ENCODE data around the gene GRAMD1A. TPM values are rescaled to one million over a fixed set of nuclear protein-coding genes. Genes with fewer than 3 reads are reported as not detected.

Gene GRAMD1A
- polyA plus RNA-seq, 1 donor, result 53.2 TPM

DNA sequence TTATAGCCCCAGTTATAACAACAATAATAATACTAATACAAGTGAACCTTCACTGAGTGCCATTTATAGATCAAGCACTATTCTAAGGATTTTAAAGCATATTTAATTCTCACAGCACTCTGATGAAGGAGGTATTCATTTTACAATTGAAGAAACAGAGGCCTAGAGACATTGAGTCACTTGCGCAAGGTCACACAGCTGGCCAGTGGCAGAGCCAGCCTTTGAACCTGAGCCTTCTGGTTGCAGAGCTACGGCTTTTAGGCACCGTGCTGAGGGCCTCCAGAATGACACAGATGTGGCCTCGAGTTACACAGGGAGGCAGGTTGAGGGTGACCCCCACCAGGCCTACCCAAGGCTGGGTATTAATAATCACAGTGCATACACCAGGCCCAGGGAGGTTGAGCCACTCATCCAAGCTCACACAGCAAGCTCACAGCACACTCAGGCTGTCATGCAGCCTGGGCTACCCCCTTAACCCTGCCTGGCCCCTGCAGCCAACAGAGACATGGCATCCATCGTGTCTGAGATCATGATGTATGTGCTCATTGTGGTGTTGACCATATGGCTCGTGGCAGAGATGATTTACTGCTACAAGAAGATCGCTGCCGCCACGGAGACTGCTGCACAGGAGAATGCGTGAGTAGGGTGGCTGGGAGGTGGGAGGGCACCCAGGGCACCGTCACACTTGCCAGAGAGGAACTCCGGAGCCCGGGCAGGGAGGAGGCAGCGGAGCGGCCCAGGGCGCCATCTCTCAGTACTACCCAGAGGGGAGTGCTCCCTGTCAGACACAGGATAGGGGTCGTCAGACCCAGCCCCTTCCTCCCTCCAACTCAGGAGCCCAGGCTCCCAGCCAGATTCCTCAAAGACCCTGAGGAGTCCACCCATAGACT is 38.7 kb downstream of the GRAMD1A start:
- Histone ChIP-seq H3K27ac (ENCODE audit: low read length) (no peak overlapping the region), H3K4me1 (ENCODE audit: control insufficient read depth, insufficient read depth, low read length) (peaks cover 34% of the 10 kb centered on the region), H3K4me3 (ENCODE audit: low read length) (no peak overlapping the region), H3K36me3 (ENCODE audit: control insufficient read depth, insufficient read depth, low read length) (no peaks in the 10 kb centered on the region), H3K9me3 (ENCODE audit: control insufficient read depth, low read depth, low read length) (peaks cover 4% of the 10 kb centered on the region), H3K27me3 (ENCODE audit: control insufficient read depth, insufficient read depth, low read length) (peaks cover 4% of the 10 kb centered on the region)
- WGBS (ENCODE audit: insufficient coverage, low lambda C conversion rate), result no CpG with 5 or more reads among the region's 17 CpGs
- DNase-seq, result peak in 1 of 2 donors; percentile 50

DNA sequence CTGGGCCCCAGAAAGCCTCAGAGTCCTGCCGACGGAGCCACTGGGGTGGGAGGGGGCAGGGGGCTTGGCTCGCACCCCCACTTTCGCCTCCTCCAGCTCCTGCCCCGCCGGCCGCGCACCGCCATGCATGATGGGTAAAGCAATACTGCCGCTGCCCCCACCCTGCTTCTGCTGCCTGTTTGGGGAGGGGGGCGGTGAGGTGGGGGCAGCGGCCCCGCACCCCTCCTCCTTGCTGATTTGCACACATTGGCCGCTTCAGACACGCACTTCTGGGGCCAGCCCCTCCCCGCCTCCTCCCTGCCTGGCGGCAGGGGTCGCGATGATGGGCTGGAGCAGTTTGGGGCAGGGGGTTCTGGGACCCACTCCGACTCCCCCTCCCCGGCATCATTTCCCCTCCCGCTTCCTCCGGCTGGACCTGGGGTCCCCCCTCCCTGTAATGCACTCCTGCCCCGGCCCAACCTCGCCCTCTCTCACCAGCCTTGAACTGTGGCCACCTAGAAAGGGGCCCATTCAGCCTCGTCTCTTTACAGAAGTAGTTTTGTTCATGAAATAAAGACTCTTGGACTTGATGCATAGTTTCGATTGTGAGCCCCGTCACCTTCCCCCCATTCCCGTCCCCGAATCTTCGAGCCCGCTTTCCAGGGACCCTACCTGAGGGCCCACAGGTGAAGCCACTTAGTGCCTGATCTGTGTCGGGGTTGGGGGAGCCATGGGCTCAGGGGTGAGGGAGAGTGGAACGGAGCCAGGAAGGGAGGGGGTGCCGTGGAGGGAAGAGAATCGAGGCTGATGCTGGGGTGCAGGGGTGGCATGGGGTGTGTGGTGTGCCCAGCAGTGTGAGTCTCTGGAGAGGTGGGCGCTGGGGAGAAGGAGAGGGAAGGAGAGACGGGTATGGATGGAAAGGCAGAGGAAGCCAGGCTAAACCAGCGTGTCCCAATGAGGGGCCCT is 40.0 kb downstream of the GRAMD1A start:
- DNase-seq, result peak; percentile 62 to 84
- H3K4me3 ChIP-seq (ENCODE audit: low read length), result peak overlapping the region; percentile 79
- H3K4me1 ChIP-seq (ENCODE audit: control insufficient read depth, insufficient read depth, low read length), result peaks cover 40% of the 10 kb centered on the region
- peak overlapping the region; percentile 99 for H3K27ac ChIP-seq (ENCODE audit: low read length)
- no peaks in the 10 kb centered on the region for H3K36me3 ChIP-seq (ENCODE audit: control insufficient read depth, insufficient read depth, low read length)
- H3K27me3 ChIP-seq (ENCODE audit: control insufficient read depth, insufficient read depth, low read length), result peaks cover 2% of the 10 kb centered on the region
- WGBS (ENCODE audit: insufficient coverage, low lambda C conversion rate), result 0% methylated on average over 1 of the region's 39 CpGs
- H3K9me3 ChIP-seq (ENCODE audit: control insufficient read depth, low read depth, low read length), result peaks cover 4% of the 10 kb centered on the region

DNA sequence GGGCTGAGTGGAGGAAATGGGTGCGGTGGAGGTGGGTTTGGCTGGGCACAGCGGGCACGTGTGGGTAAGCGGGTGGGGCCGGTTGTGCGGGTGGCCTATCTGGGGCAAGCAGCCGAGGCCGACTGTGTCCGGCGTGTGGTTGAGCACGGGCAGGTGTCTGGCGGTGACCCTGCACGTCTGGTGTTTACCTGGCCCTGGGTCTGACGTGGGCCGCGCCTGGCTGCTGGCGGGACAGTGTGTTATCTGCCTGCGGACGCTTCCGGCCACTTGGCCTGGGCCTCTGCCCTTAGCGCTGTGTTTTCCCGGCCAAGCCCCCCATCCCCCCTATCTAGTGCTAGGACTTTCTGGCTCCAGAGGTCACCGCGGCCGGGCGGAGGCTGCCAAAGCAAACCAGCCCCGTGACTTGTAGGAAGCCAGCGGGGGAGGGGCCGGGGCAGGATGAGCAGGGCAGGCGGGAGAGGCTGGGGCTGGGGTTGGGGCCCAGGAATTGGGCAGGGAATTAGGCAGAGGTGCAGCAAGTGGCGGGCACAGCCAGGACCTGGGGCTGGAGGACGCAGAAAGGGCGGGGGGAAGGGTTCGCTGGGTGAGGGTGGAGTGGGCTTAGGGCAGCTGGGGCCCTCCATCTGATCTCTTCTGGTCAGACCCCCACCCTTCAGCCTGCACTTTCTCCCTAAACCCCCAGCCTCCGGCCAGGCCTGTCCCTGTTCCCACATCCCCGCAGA is 40.9 kb downstream of the GRAMD1A start:
- peaks cover 2% of the 10 kb centered on the region for H3K27me3 ChIP-seq (ENCODE audit: control insufficient read depth, insufficient read depth, low read length)
- peak overlapping the region; percentile 99 for H3K27ac ChIP-seq (ENCODE audit: low read length)
- WGBS (ENCODE audit: insufficient coverage, low lambda C conversion rate), result no CpG with 5 or more reads among the region's 36 CpGs
- H3K36me3 ChIP-seq (ENCODE audit: control insufficient read depth, insufficient read depth, low read length), result peaks cover 4% of the 10 kb centered on the region
- H3K9me3 ChIP-seq (ENCODE audit: control insufficient read depth, low read depth, low read length), result peaks cover 4% of the 10 kb centered on the region
- peak; percentile 87 to 92 for DNase-seq
- H3K4me3 ChIP-seq (ENCODE audit: low read length), result peak overlapping the region; percentile 79
- peaks cover 40% of the 10 kb centered on the region for H3K4me1 ChIP-seq (ENCODE audit: control insufficient read depth, insufficient read depth, low read length)

DNA sequence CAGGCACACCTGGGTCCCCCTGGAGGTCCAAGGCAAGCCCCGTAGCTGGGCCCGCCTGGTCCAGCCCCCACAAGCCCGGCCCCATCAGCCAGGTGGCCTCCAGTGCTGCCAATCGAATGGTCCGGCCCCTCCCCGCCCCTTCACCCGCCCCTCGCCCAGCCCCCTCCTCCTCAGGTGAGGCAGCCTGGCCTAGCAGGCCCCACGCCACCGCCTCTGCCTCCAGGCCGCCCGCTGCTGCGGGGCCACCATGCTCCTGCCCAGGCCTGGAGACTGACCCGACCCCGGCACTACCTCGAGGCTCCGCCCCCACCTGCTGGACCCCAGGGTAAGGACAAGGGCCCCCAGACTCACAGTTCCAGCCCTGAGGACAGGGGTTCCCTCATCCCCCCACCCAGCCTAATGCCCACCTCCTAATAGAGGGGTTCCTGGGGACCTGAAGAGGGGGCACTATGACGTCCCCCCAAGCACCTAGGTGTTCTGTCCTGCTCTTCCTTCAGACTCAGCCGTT is 41.5 kb downstream of the GRAMD1A start, which contains the start of gene HPN:
Gene HPN (plus strand): TSS at position 174 of the 508 bp plus-strand sequence. CDS start 786 bp downstream, outside the sequence.
- WGBS (ENCODE audit: insufficient coverage, low lambda C conversion rate), result no CpG with 5 or more reads among the region's 19 CpGs
- Histone ChIP-seq H3K27ac (ENCODE audit: low read length) (peak within 1 kb of the TSS; percentile 99), H3K4me1 (ENCODE audit: control insufficient read depth, insufficient read depth, low read length) (peaks cover 40% of the 10 kb centered on the region)

DNA sequence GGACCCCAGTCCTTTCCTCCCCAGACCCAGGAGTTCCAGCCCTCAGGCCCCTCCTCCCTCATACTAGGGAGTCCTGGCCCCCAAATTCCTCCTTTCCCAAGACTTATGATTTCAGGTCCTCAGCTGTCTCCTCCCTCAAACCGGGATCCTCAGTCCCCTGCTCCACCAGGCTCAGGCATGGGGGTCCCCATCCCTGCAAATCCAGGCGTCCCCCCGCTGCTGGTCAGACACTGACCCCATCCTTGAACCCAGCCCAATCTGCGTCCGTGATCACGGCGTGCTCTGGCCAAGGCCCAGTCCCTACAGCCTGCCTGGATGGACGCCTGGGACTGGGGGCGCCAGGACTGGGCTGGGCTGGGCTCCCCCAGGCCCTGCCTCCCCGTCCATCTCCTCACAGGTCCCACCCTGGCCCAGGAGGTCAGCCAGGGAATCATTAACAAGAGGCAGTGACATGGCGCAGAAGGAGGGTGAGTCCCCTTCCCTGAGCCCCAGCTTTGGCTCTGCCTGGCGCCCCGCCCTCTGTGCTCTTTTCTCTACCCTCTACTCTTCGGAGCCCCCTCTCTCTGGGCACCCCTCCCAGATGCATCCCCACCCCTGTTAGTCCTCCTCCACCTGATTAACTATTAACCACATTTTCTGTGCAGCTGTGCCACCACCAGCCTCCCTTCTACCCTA is 42.1 kb downstream of the GRAMD1A start:
- Histone ChIP-seq H3K4me1 (ENCODE audit: control insufficient read depth, insufficient read depth, low read length) (peaks cover 40% of the 10 kb centered on the region), H3K27ac (ENCODE audit: low read length) (peak overlapping the region; percentile 99), H3K27me3 (ENCODE audit: control insufficient read depth, insufficient read depth, low read length) (peaks cover 2% of the 10 kb centered on the region), H3K9me3 (ENCODE audit: control insufficient read depth, low read depth, low read length) (peaks cover 4% of the 10 kb centered on the region), H3K4me3 (ENCODE audit: low read length) (peak overlapping the region; percentile 79), H3K36me3 (ENCODE audit: control insufficient read depth, insufficient read depth, low read length) (peaks cover 7% of the 10 kb centered on the region)
- peak; percentile 85 to 89 for DNase-seq
- no CpG with 5 or more reads among the region's 14 CpGs for WGBS (ENCODE audit: insufficient coverage, low lambda C conversion rate)

More for the DNA sequence above, 41.5 kb downstream of the GRAMD1A start, which contains the start of gene HPN:
- H3K9me3 ChIP-seq (ENCODE audit: control insufficient read depth, low read depth, low read length), result peaks cover 4% of the 10 kb centered on the region
- H3K4me3 ChIP-seq (ENCODE audit: low read length), result peak within 1 kb of the TSS; percentile 79
- peaks cover 4% of the 10 kb centered on the region for H3K36me3 ChIP-seq (ENCODE audit: control insufficient read depth, insufficient read depth, low read length)
- H3K27me3 ChIP-seq (ENCODE audit: control insufficient read depth, insufficient read depth, low read length), result peaks cover 2% of the 10 kb centered on the region
- DNase-seq, result peak; percentile 81 to 90

DNA sequence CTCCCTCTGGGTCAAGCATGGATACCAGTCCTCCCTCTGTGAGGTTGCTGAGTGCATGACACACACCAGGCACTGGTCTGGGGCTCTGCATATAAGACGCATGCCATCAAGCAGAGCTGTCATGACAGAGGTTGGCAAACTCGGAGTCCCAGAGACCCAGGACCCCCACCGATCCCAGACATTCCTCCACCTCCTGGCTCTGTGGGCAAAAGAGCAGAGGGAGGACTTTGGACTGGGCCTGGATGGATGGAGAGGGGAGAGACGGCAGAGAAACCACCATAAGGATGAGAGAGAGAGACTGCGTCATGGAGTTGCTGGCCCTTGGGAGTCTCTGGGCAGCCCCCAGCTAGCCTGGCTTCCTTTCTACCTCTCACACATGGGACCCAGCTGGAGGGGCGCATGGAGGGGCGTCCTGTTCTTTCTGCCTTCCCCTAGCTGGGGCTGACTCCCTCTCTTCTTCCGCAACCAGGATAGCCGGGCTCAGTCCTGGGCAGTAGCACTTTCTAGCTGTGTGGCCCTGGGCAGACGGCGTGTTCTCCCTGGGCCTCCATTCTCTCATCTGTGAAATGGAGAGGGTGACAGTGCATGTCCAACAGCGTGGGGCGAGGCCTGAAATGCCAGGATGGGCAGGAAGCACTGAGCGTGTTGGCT is 43.0 kb downstream of the GRAMD1A start:
- Histone ChIP-seq H3K4me3 (ENCODE audit: low read length) (peak overlapping the region; percentile 79), H3K36me3 (ENCODE audit: control insufficient read depth, insufficient read depth, low read length) (peaks cover 11% of the 10 kb centered on the region), H3K27me3 (ENCODE audit: control insufficient read depth, insufficient read depth, low read length) (peaks cover 2% of the 10 kb centered on the region), H3K4me1 (ENCODE audit: control insufficient read depth, insufficient read depth, low read length) (peaks cover 40% of the 10 kb centered on the region), H3K9me3 (ENCODE audit: control insufficient read depth, low read depth, low read length) (peaks cover 4% of the 10 kb centered on the region), H3K27ac (ENCODE audit: low read length) (peak overlapping the region; percentile 99)
- WGBS (ENCODE audit: insufficient coverage, low lambda C conversion rate), result no CpG with 5 or more reads among the region's 14 CpGs
- peak in 1 of 2 donors; percentile 46 for DNase-seq

DNA sequence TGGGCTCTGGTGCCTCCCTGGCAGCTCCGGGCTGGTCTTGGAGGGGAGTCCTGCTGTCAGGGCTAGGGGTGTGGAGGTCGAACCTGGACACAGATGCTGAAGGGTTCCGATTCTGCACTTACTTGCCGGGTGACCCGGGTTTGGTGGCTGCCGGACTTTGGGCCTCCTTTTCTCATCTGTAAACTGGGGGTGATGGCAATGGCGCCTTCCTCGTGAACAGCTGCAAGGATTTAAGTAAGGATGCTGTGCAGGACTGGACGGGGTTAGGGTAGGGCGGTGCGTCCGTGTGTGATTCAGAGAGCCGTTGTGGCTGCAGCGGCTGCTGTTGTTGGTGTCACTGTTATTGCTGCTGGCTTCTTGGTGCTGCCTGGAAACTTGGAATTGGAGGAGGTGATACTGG is 43.8 kb downstream of the GRAMD1A start:
- no CpG with 5 or more reads among the region's 14 CpGs for WGBS (ENCODE audit: insufficient coverage, low lambda C conversion rate)
- peak overlapping the region; percentile 79 for H3K4me3 ChIP-seq (ENCODE audit: low read length)
- H3K36me3 ChIP-seq (ENCODE audit: control insufficient read depth, insufficient read depth, low read length), result peaks cover 13% of the 10 kb centered on the region
- peaks cover 4% of the 10 kb centered on the region for H3K9me3 ChIP-seq (ENCODE audit: control insufficient read depth, low read depth, low read length)
- DNase-seq, result no peak
- H3K27me3 ChIP-seq (ENCODE audit: control insufficient read depth, insufficient read depth, low read length), result peaks cover 2% of the 10 kb centered on the region
- H3K27ac ChIP-seq (ENCODE audit: low read length), result peak overlapping the region; percentile 30
- H3K4me1 ChIP-seq (ENCODE audit: control insufficient read depth, insufficient read depth, low read length), result peaks cover 40% of the 10 kb centered on the region

DNA sequence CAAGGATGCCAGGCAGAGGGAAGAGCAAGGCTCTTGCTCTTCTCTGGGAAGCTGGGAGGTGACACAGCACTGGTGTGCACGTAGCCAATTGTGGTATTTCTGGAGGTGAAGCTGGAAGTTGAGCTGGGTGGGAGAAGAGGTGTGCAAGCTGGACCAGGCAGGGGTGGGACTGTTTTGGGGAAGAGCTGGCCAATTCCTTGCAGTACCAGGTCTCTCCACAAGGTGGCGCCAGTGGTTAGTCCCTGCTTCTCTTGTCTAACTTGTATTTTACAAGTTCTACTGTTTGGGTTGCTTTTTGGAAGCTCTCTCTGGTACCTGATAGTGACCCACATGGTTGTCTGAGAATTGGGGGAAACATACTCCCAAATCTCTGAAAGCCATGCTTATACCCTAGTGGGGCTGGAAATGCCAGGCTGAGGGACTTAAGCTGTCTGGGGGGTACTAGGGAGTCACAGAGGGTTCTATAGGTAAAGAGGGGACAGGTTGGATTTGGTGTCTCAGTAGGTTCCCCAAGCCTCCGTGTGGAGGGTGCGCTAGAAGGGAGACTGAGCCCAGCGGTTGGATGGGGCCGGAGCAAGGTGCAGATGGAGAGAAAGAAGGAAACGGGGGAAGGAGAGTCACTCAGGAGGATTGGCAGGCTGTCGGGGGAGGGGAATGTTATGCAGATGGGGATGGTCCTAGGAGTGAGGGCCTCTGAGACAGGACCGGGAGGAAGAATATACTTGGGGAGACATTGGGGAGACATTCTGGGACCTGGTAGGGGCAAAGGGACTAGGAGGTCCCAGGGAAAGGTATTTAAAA is 44.4 kb downstream of the GRAMD1A start:
- peaks cover 19% of the 10 kb centered on the region for H3K36me3 ChIP-seq (ENCODE audit: control insufficient read depth, insufficient read depth, low read length)
- peaks cover 4% of the 10 kb centered on the region for H3K9me3 ChIP-seq (ENCODE audit: control insufficient read depth, low read depth, low read length)
- peaks cover 35% of the 10 kb centered on the region for H3K4me1 ChIP-seq (ENCODE audit: control insufficient read depth, insufficient read depth, low read length)
- no peak overlapping the region for H3K27ac ChIP-seq (ENCODE audit: low read length)
- 80% methylated on average over 1 of the region's 9 CpGs for WGBS (ENCODE audit: insufficient coverage, low lambda C conversion rate)
- peaks cover 2% of the 10 kb centered on the region for H3K27me3 ChIP-seq (ENCODE audit: control insufficient read depth, insufficient read depth, low read length)
- H3K4me3 ChIP-seq (ENCODE audit: low read length), result peak overlapping the region; percentile 79
- DNase-seq, result peak in 1 of 2 donors; percentile 33

All from large intestine (tissue), 3 donors.